Activated CD4-positive, CD25-positive, alpha-beta regulatory T cell treated with anti-CD3 and anti-CD28 coated beads, Interleukin-2, amount 50 U/mL, for 72 hours (primary cell): ENCODE measurements around the gene CAP2.

Source experiments
- DNase-seq: peaks from one replicate; pipeline ENCODE4 v3.0.0; 2021

The CAP2 gene

DNA sequence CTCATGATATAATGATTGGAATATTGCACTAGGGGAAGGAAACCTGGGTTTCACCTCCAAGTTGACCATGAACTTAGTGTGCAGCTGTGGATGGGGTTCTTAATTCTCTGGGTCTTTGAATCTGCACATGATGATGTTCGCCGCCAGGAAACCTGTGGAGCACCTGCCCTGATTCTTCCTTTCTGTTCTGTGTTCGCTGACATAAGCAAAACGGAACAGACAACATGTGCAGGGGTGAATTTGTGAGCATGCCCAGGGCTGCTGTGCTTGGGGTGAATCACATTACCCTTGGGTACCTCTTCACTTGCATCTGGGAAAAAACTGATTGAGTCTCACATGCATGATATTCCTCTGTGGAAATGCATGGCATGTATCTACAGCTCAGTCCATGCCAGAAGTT is 48.8 kb downstream of the CAP2 start:
- no peak for DNase-seq

DNA sequence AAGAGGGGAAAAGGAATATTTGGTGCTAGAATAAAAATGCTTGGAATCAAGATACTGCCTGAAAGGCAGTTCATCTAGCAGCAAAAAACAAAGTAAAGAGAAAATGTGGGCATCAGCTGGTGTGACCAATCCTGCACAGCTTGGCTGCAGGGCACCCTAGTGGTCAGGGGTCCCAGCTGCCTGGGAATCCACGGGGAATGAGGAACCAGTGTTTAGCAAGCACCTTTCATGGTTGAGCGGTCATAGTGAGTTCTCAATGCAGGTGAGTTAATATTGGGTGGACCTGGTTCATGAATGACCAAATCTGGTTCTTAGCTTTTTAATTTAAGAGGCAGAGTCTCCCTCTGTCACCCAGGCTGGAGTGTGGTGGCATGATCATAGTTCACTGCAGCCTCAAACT is 53.3 kb downstream of the CAP2 start:
- no peak for DNase-seq

DNA sequence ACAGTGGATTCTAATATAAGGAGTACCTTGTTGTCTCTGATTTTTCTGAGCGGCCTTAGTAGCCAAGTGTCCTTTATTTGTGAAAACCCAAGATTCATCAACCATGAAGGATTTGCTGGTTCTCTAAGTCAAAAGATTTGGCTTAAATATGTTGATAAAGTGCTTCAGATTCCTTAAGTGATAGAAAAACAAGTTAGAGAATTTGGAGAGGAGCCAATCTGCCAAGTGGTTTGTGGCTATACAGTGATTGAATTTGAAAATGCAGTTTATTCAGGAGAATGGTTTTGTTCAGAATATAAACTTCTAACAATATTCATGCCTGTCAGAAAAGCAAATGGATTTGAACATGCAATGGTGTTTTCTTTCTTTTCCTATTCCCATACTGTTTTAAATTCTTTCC is 54.8 kb downstream of the CAP2 start:
- no peak for DNase-seq

DNA sequence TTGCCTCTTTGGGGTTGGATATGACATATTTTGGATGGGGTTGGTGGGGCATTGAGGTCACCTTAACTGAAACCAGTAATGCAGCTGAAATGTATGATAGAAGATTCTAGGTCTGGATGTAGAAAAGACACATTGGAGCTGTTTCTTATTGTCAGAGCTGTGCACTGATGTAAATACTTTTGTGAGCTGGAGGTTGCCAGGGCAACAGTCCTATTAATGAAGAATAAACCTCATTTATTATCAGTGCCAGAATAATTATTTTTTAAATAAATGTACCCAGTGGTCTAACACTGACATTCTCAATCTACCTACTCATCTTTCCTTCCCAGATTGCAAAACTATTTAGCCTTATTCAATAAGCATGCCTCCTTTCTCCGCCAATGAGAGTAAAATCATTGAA is 57.0 kb downstream of the CAP2 start:
- no peak for DNase-seq

DNA sequence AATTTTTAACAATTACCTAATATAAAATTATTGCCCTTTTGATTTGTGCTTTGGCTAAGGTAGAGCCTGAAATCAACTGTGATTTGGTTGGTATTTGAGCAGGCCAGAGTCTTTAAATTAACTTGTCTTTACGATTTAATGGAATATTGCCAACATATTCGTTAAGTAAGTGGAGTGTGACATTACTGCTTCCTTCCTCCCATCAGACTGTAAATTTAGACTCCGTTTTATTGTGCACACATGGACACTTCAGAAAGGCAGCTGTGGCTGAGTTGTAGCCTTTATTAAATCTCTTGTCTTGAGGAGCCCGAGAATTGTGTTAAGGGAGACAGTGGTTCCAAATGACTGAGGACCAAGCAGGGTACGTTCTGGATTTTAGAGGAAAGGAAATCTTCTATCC is 57.4 kb downstream of the CAP2 start:
- no peak for DNase-seq

DNA sequence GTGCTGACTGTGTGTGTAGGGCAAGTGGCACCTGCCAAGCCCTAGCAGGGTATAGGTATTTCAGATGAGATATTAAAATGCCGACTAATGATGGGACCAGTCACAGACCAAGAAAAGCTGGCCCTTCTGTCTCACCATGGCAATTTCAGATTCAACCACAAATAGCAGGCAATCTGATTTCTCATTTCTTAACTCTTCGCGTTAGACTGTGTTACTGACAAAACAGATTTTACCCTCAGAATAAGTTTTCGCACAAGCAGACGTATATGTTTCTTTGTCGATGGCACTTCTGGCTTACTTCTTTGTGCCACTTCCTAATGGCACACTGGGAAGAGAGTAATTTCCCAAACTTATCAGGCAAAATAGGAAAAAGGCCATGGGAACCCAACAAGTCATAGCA is 58.7 kb downstream of the CAP2 start:
- DNase-seq: no peak

DNA sequence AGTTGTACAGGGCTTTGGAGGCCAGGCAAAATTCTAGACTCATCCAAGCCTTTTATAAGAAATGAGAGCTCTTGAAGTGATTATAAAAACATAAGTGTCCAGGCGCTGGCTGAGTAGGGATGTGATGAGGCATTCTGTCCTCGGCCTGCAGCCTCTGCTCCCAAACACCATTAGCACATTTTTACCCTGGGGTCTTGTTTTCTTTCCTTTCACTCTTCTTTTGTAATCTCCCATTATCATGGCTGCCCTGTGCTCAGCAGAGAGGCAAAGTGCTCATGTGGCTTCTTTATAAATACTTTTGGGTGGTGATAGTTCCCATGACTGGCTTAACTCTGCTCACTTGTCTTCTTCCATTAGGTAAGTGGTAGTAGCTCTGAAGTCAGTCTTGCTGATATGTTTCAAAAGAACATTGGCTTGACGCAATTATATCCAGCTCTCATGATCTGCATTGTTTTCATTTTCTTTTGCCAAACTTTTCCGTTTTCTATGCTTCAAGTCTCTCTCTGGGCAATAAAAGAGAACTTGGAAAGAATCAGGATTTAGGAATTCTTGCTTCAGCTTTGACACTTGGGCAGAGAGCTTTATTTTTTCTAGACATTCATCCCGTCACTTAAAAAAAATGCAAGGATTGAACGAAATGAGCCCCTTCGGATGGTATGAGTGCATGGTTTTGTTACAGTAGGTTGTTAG is 61.1 kb downstream of the CAP2 start:
- DNase-seq: no peak

DNA sequence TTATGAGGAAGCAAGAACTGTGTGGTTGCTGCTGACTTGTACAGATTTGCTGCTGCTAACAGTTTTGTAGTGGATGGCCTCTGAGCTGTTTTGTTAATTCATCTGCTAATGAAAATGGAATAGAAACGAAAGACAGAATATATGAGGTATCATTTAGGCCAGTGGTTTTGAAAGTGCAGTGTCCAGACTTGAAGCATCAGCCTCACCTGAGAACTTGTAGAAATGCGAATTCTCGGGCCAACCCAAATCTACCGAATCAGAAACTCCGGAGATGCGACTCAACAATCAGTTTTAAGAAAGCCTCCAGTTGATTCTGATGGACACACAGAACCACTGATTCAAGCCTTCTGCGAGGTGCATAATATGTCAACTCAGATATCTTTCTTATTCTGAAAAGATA is 62.5 kb downstream of the CAP2 start:
- no peak for DNase-seq

DNA sequence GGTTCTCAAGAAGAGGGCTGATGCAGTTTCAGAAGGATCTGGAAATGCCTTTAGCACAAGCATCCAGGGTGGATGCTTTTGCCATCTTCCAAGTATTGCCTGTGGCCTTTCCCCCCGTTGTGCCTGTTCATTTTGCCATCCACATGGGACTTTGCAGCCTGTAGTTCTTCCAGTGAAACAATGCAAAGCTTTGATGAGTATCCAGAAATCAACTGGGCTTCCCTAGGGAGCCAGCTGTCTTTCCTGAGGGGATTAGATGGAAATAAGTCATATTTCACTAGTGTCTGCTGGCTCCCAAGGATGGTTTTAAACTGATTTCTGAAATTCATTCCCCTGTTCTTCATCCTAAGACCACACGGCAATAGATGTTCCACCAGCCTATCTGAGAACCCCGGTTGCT is 63.3 kb downstream of the CAP2 start:
- no peak for DNase-seq

DNA sequence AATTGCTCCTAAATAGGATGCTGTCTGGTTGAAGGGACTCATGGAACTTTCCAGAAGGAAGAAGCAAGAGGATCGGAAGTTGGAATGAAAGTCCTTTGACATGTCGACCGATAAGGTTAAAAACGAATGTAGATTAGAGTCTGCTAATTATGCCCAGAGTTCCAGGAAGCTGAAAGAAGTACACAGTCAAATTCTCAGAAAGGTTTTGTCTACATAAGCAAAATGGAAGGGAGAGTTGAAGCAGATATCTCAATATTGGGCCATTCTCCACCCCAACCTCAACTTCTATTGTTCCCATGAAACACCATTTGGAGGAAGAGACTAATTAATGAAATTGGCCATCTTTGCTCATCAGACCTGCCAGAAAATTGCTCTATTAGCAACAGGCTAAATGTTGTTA is 64.0 kb downstream of the CAP2 start:
- DNase-seq: no peak

DNA sequence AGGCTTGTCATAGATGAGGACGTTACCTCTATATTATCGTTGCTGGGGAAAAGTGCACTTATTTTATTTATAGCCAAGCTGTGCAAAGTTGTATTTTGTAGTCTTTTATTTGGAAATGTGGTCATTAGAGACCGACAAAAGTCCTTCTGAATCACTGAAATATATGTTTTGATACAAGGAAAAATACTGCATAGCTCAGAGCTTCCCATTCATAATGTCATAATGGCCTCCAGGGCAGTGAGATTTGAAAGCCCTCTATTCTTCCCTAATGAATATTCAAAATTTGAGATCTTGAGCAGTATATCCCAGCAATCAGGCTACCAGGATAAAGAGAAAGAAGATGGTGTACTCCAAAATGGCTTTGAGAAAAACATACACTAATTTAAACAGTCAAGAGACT is 64.6 kb downstream of the CAP2 start:
- no peak for DNase-seq

DNA sequence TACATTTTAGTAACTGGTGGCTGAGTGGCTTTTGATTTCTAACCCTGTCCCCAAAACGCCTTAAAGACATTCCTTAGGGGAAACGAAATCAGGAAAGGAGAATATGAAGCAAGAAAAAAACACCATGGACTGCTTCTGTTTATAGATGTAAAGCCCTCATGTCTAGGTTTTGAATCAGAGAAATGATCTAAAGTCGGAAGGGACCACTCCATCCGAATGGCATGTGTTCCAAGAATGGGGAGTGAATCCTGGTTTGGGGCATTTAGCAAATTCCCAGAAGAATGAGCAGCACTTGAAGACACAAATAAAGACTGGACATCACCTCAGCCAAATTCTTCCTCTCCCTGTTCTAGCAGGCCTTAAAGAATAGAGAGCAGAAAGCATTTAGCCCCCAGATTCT is 65.6 kb downstream of the CAP2 start:
- no peak for DNase-seq

DNA sequence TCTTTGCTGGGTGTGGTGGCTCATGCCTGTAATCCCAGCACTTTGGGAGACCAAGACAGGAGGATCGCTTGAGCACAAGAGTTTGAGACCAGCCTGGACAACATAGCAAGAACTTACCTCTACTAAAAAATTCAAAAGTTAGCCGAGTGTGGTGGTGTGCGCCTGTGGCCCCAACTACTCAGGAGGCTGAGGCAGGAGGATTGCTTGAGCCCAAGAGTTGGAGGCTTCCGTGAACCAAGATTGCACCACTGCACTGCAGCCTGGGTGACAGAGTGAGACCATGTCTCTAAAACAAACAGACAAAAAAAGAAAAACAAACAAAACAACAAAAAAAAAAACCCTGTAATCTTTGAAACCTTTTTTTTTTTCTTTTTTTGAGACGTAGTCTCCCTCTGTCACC is 67.5 kb downstream of the CAP2 start:
- DNase-seq: no peak

DNA sequence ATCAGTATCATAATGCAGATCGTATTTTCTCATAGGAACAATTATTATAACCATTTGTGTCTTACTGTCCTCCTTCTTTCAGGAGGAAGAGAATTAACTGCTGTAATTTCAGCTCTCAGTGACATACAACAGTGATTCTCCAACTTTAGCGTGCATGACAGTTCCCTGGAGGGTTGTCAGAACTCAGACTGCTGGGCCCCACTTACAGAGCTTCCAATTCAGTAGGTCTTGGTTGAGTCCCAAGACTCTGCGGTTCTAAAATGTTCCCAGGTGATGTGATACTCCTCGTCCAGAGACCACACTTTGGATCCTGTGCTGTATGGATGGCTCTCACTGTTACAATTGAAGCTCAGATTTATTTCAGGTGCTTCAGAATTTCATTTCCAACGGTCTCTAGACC is 72.8 kb downstream of the CAP2 start:
- no peak for DNase-seq

DNA sequence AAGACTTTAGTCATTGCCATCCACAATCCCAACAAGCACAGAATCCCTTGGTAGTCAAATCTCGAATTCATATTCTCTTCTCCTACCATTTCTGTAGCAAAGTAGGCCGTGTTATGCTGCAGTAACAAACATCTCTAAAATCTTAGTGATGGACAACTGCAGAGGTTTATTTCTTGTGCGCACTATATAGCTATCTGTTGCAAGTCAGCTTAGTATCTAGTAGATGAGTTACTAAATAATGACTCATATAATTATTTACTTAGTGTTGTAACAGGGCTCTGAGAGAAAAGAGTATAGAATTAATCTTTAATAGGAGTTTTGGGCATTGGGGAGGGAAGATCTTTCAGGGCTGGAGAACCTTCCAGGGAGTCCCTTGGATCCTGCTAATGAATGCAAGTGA is 73.3 kb downstream of the CAP2 start:
- DNase-seq: no peak

DNA sequence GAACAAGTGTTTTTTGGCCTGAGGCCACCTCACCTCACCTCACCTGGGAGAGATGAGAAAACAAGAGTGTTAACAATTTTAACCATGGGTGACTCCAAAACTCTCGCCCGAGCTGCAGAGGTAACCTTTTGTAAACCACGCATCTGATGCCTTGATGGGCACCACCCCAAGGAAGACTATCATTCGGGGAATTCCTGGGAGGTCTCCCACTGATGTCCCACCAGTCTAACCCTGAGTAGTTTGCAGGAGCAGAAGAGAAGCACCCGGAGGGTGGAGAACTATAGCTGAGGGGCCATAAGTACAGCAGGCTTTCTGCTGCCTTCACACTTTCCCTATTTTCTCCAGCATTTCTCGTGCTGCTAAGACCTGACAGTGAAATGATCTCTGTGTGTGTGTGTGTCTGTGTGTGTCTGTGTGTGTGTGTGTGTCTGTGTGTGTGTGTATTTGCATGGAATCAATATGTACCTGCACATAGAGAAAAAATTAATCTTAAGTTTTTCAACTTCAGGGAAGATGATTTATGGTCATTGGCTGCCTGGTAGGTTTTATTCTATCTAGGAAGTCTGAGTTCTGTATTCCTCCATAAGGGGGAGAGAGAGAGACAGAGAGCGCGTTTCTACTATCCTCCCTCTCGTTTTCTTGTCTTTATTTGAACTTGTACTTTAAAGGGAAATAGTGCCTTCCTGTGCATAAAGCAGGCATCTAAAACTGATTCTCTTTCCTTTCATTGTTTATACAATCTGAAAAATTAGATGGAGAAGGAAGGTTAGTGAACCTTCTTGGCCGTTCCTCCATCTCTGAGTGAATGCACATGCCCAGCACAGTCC is 75.8 kb downstream of the CAP2 start:
- DNase-seq: no peak

DNA sequence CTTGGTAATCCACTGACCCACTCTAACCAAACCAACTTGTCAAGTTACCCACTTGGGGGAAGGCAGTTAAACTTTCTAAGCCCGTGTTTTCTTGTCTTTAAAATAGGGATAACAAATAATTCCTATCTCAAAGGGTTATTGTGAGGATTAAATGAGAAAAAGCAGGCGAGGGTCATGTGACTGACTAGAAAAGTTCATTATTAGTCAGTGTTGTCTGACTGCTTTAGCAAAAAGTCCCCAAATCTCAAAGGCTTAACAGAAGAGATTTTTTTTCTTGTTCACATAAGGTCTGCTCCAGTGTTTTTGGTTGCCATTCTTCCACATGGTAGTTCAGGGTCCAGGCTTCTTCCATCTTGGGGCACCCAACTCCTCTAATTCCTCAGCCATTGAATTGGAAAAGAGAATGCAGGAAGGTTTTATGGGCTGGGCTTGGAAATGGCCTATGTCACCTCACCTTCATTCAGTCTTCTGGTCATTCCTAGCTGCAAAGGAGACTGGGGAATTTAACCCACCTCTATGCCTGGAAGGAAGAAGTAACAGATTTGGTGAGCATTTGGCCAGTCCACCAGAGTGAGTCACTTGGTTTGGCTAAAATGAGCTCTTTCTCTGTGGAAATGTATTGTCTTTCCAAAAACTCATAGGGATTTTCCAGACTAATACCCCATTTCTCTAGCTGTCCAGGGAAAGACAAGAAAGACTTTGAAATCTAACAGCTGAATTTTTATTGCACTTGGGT is 77.0 kb downstream of the CAP2 start:
- DNase-seq: no peak

DNA sequence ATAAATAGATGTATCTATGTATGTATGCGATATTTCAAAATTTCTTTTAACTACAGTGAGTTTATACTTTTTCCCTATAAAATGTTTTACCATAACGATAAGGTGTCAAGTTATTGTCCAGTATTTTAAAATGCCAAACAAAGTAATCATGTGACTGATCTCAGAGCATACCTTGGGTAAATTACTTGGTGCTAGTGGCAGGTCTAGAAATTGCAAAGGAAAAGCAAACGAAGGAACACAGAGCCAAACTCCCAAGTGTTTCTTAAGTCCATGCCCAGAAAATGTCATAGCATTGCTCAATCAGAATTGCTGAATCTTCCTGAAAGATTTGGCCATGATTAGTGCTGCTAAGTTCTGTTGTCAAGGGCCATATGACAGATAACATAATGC is 77.5 kb downstream of the CAP2 start:
- DNase-seq: no peak

DNA sequence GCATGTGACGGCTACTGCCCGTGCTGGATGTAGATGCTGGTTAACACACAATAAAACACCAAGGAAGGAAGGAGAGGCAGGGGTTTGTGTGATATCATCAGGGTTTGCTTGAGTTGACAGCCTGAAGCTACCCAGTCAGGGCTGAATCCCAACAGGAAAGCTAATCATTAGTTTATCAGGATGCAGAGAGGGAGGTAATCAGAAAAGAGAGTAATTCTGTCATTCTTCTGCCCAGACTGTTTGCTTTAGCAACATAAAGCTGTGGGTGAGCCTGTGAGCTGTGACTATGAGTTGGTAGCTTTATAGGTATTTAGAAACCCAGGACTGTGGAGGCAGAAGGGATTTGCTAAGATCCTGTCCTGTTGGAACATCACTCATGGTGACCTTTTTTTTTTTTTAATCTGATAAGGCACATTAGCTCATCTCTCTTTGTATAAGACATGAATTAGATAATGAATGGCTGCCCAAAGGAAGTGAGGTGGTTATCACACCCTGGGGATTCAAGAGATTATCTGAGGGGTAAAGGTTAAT is 79.3 kb downstream of the CAP2 start:
- no peak for DNase-seq

DNA sequence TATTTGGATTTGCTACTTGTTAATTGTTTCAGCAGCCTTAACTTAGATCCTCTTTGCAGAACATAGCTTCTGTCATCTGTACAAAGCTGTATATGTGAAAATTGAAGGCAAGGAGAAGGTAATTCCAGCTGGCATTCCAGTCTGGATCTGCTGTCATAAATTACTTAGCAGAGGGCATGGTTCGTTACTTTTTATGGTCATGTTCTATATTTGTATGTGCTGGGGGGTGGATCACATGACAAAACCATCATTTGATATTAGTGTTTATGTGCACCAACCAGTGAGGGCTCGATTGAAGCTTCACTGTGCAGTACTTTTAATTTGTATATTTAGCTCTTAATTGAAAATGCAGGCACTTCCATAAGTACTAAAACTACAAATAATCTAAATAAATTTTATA is 80.2 kb downstream of the CAP2 start:
- DNase-seq: no peak

DNA sequence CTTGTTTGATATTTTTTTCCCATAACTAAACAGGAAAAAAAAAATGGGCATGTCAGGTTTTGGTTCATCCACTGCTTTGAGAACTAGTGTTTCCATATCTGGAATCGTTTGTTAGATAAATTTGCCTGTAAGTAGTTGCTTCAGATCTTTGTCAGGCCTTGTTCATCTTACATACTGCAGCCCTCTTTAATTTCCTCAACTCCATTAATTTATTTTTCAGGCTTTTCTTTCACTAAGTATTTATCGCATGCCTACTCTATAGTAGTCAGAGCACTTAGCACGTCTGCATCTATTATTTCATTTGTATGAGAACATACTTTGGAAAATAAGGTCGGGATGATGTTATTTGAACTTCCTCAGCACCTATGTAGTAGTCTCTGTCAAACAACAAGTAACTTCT is 80.9 kb downstream of the CAP2 start:
- no peak for DNase-seq

DNA sequence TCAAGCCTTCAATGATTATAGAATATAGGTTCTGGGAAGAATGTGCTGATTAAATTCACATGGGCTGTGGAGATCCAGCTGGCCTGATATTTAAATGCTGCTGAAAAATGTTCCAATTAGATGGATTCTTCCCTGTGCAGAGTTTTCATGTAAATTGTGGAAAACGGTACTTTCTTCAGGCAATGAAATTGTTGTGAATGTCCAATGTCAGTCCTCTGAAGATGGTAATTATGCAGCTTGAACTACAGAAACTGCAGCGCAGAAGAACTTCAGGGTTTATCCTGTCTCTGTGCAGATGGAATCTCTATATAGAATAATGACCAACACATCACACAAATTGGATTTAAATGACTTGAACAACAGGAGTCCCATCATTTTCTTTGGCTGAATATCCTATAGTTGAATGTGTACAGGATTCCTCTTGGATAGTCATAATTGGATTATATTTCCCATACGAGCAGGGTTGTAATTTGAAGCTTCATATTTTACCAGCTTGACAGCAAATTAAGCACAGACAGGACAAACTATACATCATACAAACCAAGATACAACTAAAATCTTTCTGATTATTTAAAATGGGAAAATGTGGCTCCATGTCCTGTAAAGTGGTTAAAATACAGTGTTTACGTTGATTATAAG is 82.3 kb downstream of the CAP2 start:
- DNase-seq: no peak

DNA sequence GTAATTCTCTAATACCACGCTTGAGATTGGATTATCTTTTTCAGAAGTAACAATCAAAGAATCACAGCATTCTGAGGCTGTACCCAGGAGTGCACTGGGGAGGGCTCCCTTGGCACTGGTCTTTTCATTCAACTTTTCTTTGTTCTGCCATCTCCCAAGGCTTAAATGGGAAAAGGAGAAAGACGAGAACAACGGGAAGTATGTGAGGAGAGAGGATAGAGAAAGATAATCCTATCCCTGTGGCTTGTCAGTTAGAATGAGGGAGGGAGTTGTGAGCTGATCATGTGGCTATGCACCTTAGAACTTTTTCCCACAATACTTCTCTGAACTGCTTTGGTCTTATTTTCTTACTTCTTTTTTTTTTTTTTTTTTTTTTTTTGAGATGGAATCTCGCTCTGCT is 83.1 kb downstream of the CAP2 start:
- DNase-seq: no peak
